ENCODE data around the gene EFL1. TPM values are rescaled to one million over a fixed set of nuclear protein-coding genes. Genes with fewer than 3 reads are reported as not detected.
A peak's percentile ranks its signal among the peaks of the same experiment; 100 is the strongest.

Gene EFL1
- total RNA-seq, 1 experiment from 2014 or later: 44.7 TPM

- intact Hi-C loops (cut with micrococcal nuclease): no loop called here
- H3K9me3 Mint-ChIP-seq (ENCODE audit: unreplicated experiment): no peaks in the 10 kb centered on the region
- TF ChIP-seq CTCF (IDR thresholded peaks at IDR 0.05; ENCODE audit: unreplicated experiment): no peak
- H3K27me3 Mint-ChIP-seq (ENCODE audit: insufficient read depth, unreplicated experiment): no peaks in the 10 kb centered on the region
- H3K4me1 Mint-ChIP-seq (ENCODE audit: insufficient read depth, unreplicated experiment): peaks cover 8% of the 10 kb centered on the region
- DNase-seq (ENCODE audit: unreplicated experiment): no peak
- no peak overlapping the region for H3K27ac Mint-ChIP-seq (ENCODE audit: low read depth, unreplicated experiment)
- no TSS peak for BruUV-seq (replicated peaks)
- POLR2A ChIA-PET: interaction anchor here (1.0 kb wide), 1 partner anchor 27 kb away, joined by 3 read pairs; no protein-coding TSS in a partner anchor
- CTCF ChIA-PET: interaction anchor here (0.8 to 2.3 kb wide), 3 partner anchors 27 to 837 kb away, joined by 3 to 5 read pairs (median 3); no protein-coding TSS in a partner anchor
- no peak overlapping the region for H3K4me3 Mint-ChIP-seq (ENCODE audit: unreplicated experiment)
- H3K36me3 Mint-ChIP-seq (ENCODE audit: insufficient read depth, unreplicated experiment): peaks cover 16% of the 10 kb centered on the region
Measured at GRCh38 chr15:82113106-82113715, 149.3 kb downstream of the EFL1 start.

- no TSS peak for BruUV-seq (replicated peaks)
- no peak overlapping the region for H3K4me3 Mint-ChIP-seq (ENCODE audit: unreplicated experiment)
- peaks cover 8% of the 10 kb centered on the region for H3K4me1 Mint-ChIP-seq (ENCODE audit: insufficient read depth, unreplicated experiment)
- DNase-seq (ENCODE audit: unreplicated experiment): no peak
- no peaks in the 10 kb centered on the region for H3K27me3 Mint-ChIP-seq (ENCODE audit: insufficient read depth, unreplicated experiment)
- no peak for TF ChIP-seq CTCF (IDR thresholded peaks at IDR 0.05; ENCODE audit: unreplicated experiment)
- no peak overlapping the region for H3K27ac Mint-ChIP-seq (ENCODE audit: low read depth, unreplicated experiment)
- ChIA-PET CTCF (interaction anchor here (2.3 kb wide), 1 partner anchor 28 kb away, joined by 5 read pairs; no protein-coding TSS in a partner anchor), POLR2A (interaction anchor here (1.0 kb wide), 1 partner anchor 28 kb away, joined by 3 read pairs; no protein-coding TSS in a partner anchor)
- intact Hi-C loops (cut with micrococcal nuclease): no loop called here
- H3K9me3 Mint-ChIP-seq (ENCODE audit: unreplicated experiment): no peaks in the 10 kb centered on the region
- peaks cover 16% of the 10 kb centered on the region for H3K36me3 Mint-ChIP-seq (ENCODE audit: insufficient read depth, unreplicated experiment)
Measured at GRCh38 chr15:82111918-82112317, 150.6 kb downstream of the EFL1 start.

- DNase-seq (ENCODE audit: unreplicated experiment): no peak
- Mint-ChIP-seq H3K4me3 (ENCODE audit: unreplicated experiment) (no peak overlapping the region), H3K9me3 (ENCODE audit: unreplicated experiment) (no peaks in the 10 kb centered on the region), H3K36me3 (ENCODE audit: insufficient read depth, unreplicated experiment) (peaks cover 6% of the 10 kb centered on the region), H3K27ac (ENCODE audit: low read depth, unreplicated experiment) (no peak overlapping the region), H3K4me1 (ENCODE audit: insufficient read depth, unreplicated experiment) (peaks cover 13% of the 10 kb centered on the region), H3K27me3 (ENCODE audit: insufficient read depth, unreplicated experiment) (no peaks in the 10 kb centered on the region)
- ChIA-PET POLR2A (interaction anchor here (0.6 to 0.8 kb wide), 2 partner anchors 10 to 1673 kb away, joined by 3 read pairs; no protein-coding TSS in a partner anchor), CTCF (interaction anchor here (0.6 to 3.1 kb wide), 9 partner anchors 15 to 700 kb away, joined by 3 to 20 read pairs (median 4); no protein-coding TSS in a partner anchor)
- no TSS peak for BruUV-seq (replicated peaks)
- no peak for TF ChIP-seq CTCF (IDR thresholded peaks at IDR 0.05; ENCODE audit: unreplicated experiment)
- intact Hi-C loops (cut with micrococcal nuclease): no loop called here
Measured at GRCh38 chr15:82110144-82110543, 152.4 kb downstream of the EFL1 start.

- Mint-ChIP-seq H3K27me3 (ENCODE audit: insufficient read depth, unreplicated experiment) (no peaks in the 10 kb centered on the region), H3K4me1 (ENCODE audit: insufficient read depth, unreplicated experiment) (peaks cover 13% of the 10 kb centered on the region), H3K27ac (ENCODE audit: low read depth, unreplicated experiment) (no peak overlapping the region), H3K9me3 (ENCODE audit: unreplicated experiment) (no peaks in the 10 kb centered on the region), H3K4me3 (ENCODE audit: unreplicated experiment) (no peak overlapping the region), H3K36me3 (ENCODE audit: insufficient read depth, unreplicated experiment) (peaks cover 8% of the 10 kb centered on the region)
- ChIA-PET POLR2A (interaction anchor here (0.5 to 0.9 kb wide), 3 partner anchors 31 to 687 kb away, joined by 3 to 5 read pairs (median 3); no protein-coding TSS in a partner anchor), CTCF (interaction anchor here (0.5 to 3.1 kb wide), 30 partner anchors 9 to 698 kb away, joined by 3 to 20 read pairs (median 4); no protein-coding TSS in a partner anchor)
- DNase-seq (ENCODE audit: unreplicated experiment): peak; percentile 69
- peak; percentile 98 for TF ChIP-seq CTCF (IDR thresholded peaks at IDR 0.05; ENCODE audit: unreplicated experiment)
- intact Hi-C loops (cut with micrococcal nuclease): loop anchor here (1.0 to 10.0 kb wide), 4 partner anchors 32 to 628 kb away; no protein-coding TSS in a partner anchor
- no TSS peak for BruUV-seq (replicated peaks)
Measured at GRCh38 chr15:82108489-82109078, 153.9 kb downstream of the EFL1 start.
